ENCODE measurements around the gene KCTD8.

KCTD8 gene

DNA sequence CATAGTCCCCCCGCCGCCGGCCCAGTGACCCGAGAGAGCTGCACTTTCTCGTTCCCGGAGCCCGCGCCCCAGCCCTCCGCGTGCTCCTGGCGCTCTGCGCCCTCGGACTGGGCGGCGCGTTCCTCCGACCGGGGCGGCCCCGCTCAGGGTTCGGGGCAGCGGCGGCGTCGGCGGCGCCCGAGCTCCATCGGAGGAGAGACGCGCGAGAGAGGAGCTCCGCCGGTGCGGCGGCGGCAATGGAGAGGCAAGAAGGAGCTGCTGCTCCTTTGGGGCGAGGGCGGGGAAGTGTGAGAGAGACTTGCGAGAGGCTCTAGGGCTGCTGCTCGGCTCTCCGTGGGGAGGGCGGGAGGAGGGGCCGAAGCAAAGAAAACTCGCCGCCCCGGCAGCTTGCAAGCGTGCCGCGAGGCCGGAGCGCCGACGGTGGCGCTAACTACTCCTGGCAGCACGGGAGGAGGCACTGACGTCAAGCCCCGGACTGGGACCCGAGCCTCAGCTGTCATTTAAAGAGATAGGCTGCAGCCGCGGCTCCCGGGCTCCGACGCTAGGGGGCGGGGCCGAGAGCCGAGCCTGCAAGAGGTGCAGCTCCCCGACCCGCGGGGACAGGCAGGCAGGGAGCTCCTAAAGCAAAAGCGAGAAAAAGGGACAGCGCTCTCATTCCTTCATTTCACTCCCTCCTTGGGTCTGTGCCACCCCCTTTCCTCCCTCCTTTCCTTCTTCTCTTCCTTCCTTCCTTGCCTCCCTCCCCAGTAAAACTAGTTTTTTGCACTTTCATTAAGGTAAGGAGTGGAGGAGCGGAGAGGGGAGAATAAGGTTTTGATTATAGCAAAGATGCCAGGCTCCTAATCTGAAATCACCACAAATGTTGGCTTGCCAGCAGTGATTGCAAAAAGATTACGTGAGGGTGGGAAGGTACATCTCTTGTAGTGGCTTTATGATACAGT, at the start of gene KCTD8:
Gene KCTD8, minus strand, starts transcription at position 289 of the 941 bp plus-strand sequence.
- peak; percentile 3 to 4 for DNase-seq (ENCODE audit: low read depth in 2 of 2)

DNA sequence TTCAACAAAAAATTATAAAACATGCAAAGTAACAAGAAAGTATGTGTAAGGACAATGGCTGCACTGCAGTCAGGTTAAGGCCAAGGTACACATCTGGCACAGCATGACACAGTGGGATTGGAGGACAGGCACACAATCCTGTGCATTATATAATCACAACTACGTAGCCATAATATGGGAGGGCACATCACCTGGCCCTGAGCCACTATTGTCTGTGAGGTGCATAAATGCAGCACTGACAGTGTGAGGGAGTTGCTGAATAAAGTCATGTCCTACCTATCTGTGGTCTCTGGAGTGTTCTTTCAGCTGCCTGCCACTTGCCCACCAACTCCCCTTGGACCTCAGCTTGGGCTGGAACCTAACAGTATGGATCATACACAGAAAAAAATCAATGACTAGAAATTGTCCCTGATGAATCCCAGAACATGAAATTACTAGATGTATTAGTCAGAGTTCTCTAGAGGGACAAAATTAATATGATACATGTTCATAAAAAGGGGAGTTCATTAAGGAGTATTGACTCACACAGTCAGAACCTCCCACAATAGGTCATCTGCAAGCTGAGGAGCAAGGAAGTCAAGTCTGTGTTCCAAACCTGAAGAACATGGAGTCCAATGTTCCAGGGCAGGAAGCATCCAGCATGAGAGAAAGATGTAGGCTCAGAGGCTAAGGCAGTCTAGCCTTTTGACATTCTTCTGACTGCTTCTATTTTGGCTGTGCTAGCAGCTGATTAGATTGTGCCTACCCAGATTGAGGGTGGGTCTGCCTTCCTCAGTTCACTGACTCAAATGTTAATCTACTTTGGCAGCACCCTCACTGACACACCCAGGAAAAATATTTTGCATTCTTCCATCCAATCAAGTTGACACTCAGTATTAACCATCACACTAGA, 46.4 kb upstream of the KCTD8 start:
- DNase-seq (ENCODE audit: low read depth in 2 of 2), result no peak

DNA sequence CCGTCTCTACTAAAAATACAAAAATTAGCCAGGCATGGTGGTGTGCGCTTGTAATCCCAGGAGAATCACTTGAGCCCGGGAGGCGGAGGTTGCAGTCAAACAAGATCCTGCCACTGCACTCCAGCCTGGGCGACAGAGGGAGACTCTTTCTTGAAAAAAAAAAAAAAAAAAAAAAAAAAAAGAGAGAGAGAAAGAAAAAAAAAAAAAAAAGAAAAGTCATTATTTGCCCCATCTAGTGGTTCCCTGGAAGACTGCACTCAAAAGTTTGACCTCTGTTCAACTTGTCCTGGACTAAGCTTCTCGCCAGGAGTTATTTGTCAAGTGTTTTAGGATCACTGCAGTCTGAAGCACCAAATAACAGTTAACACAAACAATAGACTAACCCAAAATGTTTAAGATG, 45.3 kb upstream of the KCTD8 start:
- DNase-seq (ENCODE audit: low read depth in 2 of 2), result no peak

GRCh38 chr4:44487341-44487740, 38.7 kb upstream of the KCTD8 start:
- DNase-seq (ENCODE audit: low read depth in 2 of 2), result no peak

- no peak for DNase-seq (ENCODE audit: low read depth in 2 of 2)
These were observed 31.1 kb upstream of the KCTD8 start for GRCh38 chr4:44479731-44480130.

GRCh38 chr4:44462259-44462658, 13.7 kb upstream of the KCTD8 start:
- DNase-seq (ENCODE audit: low read depth in 2 of 2), result no peak

DNA sequence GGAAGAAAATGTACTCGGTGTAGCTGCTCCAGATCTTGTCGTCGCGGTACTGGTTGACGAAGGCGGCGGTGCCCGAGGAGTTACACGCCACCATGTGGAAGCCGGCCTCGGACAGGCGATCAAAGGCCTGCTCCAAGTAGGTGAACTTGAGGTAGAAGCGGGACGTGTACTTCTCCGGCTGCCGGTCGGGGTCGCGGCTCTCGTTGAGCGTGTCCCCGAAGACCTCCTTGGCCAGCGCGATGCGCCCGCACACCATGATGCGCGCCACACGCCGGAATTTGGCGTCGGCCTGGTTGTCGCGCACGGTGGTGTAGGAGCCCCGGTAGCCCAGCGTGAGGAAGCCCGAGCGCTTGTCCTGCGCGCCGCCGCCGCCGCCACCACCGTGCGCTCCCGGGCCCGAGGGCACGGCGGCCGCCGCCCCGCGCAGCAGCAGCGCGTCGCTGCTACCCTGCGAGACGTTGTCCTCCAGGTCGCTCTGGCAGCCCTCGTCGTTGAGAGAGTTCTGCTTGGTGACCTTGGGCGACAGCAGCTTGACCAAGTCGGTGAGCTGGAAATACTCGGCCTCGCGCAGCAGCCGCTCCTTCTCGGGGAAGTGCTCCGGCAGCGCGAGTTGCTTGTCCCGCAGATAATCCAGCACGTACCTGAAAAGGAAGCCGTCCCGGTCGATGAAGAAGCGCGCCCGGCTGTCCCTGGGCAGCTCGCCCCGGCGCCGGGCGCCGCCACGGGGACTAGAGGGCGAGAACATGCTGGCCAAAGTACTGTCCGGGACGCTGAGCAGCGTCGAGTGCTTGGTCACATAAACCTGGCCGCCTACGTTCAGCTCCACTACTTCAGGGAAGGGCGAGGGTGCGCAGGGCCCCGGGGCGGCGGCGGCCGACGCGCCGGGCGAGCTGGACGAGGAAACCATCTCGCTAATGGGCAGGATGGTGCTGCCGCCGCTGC, 775 bp downstream of the KCTD8 start:
- DNase-seq (ENCODE audit: low read depth in 2 of 2), result no peak

DNA sequence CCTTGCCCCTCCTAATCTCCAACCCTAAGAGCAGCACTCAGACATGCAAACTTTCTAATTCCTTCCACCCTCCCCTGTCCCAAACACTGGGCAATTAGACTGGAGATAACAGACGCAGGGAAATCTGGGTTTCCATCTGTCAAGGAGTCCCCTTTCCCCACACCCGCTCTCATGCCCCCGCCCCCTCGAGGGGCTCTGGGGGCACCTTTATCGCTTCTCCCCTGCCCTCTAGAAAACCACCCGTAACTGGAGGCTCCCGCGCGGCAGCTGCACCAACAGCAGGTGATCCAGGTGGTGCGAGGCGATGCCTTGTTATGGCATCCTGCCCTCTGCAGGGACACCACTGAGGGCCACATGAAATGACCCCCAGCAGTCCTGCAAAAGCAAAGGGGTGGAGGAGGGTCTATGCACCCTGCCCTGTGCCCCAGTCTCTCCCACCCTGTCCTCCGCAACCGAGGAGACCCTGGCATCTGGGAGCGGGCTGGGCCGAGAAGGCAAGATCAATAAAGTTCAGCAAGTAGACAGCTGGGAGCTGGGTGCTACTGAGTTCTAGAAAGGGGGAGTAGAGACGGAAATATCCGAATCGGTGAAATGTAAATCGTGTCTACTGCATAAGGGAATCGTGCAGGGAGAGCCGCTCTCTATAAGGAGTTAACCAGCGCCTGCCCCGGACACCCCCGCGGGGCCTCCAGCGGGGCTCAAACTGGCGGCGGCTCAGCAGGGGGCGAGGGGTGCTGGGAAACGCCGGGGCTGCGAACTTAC, 1.6 kb downstream of the KCTD8 start:
- DNase-seq (ENCODE audit: low read depth in 2 of 2), result no peak

- no peak for DNase-seq (ENCODE audit: low read depth in 2 of 2)
These were observed 2.4 kb downstream of the KCTD8 start for GRCh38 chr4:44446191-44446590.

DNA sequence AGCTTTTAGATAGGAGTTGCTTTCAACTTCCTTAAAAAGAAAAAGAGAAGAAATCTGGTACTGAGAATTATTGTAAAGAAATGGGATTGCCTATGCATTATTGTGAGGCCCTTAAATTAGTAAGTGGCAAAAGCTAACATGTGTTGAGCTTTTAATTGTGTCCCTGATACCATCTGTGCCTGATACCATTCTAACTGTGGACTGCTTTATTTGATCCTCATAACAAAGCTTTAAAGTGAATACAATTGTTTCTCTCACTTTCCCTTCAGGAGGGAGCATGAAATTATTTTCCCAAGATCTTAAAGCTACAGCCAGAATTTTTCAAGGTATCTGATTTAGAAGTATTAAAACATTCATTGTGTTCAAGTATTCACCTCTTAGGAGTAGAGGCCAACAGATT, 9.9 kb downstream of the KCTD8 start:
- no peak for DNase-seq (ENCODE audit: low read depth in 2 of 2)

DNA sequence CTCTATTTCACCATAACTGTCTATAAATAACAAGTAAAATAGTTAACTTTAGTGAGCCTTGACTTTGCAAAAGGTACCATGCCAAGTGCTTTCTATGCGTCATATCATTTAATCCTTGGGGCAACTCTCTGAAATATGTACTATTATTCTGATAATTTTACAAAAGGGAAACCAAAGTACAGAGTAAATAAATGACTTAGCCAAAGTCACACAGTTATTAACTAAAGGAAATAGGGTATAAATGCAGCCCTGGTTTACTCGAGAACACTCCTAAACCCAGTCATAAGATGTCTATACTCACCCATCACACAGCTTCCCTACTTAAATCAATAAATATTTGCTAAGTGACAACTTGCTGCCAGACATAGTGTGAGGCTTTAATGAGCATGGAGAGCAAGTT, 14.4 kb downstream of the KCTD8 start:
- DNase-seq (ENCODE audit: low read depth in 2 of 2), result no peak

GRCh38 chr4:44425614-44426208, 22.9 kb downstream of the KCTD8 start:
- DNase-seq (ENCODE audit: low read depth in 2 of 2), result no peak

GRCh38 chr4:44422912-44423311, 25.7 kb downstream of the KCTD8 start:
- no peak for DNase-seq (ENCODE audit: low read depth in 2 of 2)

DNA sequence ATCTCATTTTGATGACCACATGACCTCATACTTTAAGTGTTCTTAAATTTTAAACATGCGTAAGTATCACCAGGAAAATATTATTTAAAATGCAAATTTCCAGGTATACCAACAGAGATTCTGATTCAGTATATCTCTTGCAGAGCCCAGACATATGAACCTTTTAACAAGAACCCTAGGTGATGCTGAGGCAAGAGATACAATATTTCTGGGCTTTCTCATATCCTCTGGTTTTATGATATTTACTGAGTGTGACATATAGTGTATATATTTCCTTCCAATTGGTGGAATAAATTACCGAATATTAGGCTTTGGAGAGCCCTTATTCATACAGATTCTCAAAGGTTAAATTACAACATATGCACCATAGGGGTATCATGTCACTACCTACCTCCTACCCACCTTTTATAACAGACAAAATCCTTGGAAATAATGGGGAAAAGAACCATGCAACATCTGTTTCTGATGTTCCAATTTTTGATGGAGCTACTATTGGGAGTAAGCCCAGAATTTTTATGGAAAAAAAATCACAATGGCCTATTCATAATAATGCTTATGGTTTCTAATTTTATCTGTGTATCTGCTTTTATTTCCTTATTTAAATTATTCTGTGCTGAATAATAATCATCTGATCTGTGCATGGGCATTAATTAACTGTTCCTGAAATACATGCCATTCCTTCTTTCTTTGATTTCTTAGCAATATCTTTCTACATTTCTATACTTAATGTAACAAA, 27.1 kb downstream of the KCTD8 start:
- DNase-seq (ENCODE audit: low read depth in 2 of 2), result no peak

DNA sequence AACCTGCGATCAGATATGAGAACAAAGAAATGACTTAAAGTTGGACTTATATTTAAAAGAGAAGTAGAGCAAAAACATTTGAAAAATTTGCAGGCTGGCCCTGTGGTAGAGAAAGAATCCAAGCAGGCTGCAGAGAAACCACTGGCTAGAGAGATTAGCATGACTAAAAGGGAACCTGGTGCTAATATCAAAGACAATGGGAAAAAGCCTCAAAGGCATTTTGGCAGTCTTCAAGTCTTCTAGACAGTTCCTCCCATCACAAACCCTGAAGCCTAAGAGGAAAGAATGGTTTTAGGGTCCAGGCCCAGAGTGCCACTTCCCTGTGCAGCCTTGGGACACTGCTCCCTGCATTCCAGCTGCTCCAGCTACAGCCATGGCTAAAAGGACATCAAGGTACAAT, 33.4 kb downstream of the KCTD8 start:
- DNase-seq (ENCODE audit: low read depth in 2 of 2), result no peak

GRCh38 chr4:44368413-44369167, 80.0 kb downstream of the KCTD8 start:
- no peak for DNase-seq (ENCODE audit: low read depth in 2 of 2)

DNA sequence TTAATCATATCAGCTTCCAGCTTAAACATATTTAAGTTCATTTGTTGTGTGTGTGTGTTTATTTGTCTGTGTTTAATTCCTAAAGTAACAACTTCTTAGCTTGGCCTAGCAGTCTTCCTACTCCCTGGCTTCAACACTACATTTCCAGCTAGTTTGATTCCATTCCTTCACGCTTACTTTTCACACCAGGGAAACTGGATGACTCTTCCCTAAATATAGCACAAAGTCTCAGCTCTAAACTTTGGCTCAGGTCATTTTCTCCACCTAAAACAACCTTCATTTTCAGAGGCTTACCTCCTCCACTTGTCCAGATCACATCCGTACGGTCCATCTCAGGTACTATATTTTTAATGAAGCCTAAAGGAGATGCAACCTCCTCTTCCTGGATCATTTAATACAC, 94.4 kb downstream of the KCTD8 start:
- no peak for DNase-seq (ENCODE audit: low read depth in 2 of 2)

DNA sequence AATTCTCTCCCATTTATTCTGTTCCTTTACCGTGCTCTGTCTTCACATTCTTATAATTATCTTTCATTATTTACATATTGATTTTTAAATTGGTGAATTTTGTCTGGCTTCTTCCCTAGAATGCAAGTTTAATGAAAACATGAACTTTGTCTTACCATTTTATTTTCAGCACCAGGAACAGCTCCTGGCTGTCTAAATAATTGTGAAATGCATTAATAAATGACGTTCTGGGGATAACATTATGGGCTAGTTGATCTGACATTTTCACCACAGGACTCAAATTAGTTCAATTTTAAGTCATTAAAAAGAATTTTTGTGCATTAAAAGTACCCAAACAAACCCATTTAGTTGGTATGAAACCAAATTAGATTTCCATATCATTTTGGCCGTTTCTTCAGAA, 97.5 kb downstream of the KCTD8 start:
- no peak for DNase-seq (ENCODE audit: low read depth in 2 of 2)

GRCh38 chr4:44342800-44343199, 105.8 kb downstream of the KCTD8 start:
- no peak for DNase-seq (ENCODE audit: low read depth in 2 of 2)

All from stimulated activated CD8-positive, alpha-beta memory T cell treated with anti-CD3 and anti-CD28 coated beads, Interleukin-15, amount 100 ng/mL, for 4 hours (primary cell).